Measurements from ENCODE around the gene CFAP43.
A peak's percentile ranks its signal among the peaks of the same experiment; 100 is the strongest.
"Not testable (repeated sequence)": the region's sequence is repeated elsewhere in the genome, so short reads cannot be mapped to it uniquely, and the experiment has no call there.

The CFAP43 gene

GRCh38 chr10:104218751-104219150, 13.4 kb downstream of the CFAP43 start:
- DNase-seq = no peak

- DNase-seq = no peak
Observed at GRCh38 chr10:104216631-104217030, 15.5 kb downstream of the CFAP43 start.

GRCh38 chr10:104209575-104210198, 22.5 kb downstream of the CFAP43 start:
- peak; percentile 25 for DNase-seq

- DNase-seq = no peak
Observed at GRCh38 chr10:104208730-104209129, 23.4 kb downstream of the CFAP43 start.

- DNase-seq = no peak
Observed at GRCh38 chr10:104202231-104202630, 29.9 kb downstream of the CFAP43 start.

- DNase-seq = no peak
Observed at GRCh38 chr10:104201636-104202035, 30.5 kb downstream of the CFAP43 start.

GRCh38 chr10:104199567-104199966, 32.6 kb downstream of the CFAP43 start:
- no peak for DNase-seq

- no peak for DNase-seq
Observed at GRCh38 chr10:104197364-104197763, 34.8 kb downstream of the CFAP43 start.

- DNase-seq = no peak
Observed at GRCh38 chr10:104195706-104196105, 36.5 kb downstream of the CFAP43 start.

- DNase-seq = no peak
Observed at GRCh38 chr10:104193787-104194186, 38.4 kb downstream of the CFAP43 start.

GRCh38 chr10:104190695-104191094, 41.5 kb downstream of the CFAP43 start:
- no peak for DNase-seq

- DNase-seq = no peak
Observed at GRCh38 chr10:104183682-104184081, 48.5 kb downstream of the CFAP43 start.

GRCh38 chr10:104174136-104174535, 58.0 kb downstream of the CFAP43 start:
- DNase-seq = not testable (repeated sequence)

GRCh38 chr10:104170610-104171254, 61.4 kb downstream of the CFAP43 start:
- DNase-seq = no peak

- no peak for DNase-seq
Observed at GRCh38 chr10:104155591-104155990, 76.6 kb downstream of the CFAP43 start.

- DNase-seq = no peak
Observed at GRCh38 chr10:104151737-104152136, 80.4 kb downstream of the CFAP43 start.

- DNase-seq = no peak
Observed at GRCh38 chr10:104150139-104150538, 82.0 kb downstream of the CFAP43 start.

- no peak for DNase-seq
Observed at GRCh38 chr10:104146882-104147281, 85.3 kb downstream of the CFAP43 start.

GRCh38 chr10:104144931-104145330, 87.2 kb downstream of the CFAP43 start:
- DNase-seq = no peak

GRCh38 chr10:104143829-104144228, 88.3 kb downstream of the CFAP43 start:
- no peak for DNase-seq

- DNase-seq = no peak
Observed at GRCh38 chr10:104142081-104142480, 90.1 kb downstream of the CFAP43 start.

GRCh38 chr10:104139221-104139620, 92.9 kb downstream of the CFAP43 start:
- DNase-seq = no peak

GRCh38 chr10:104138131-104138530, 94.0 kb downstream of the CFAP43 start:
- DNase-seq = no peak

- no peak for DNase-seq
Observed at GRCh38 chr10:104130041-104130440, 102.1 kb downstream of the CFAP43 start.

- DNase-seq = no peak
Observed at GRCh38 chr10:104128214-104128613, 104.0 kb downstream of the CFAP43 start.
